A673 (cell line): ENCODE results near the gene LCN1. TPM values are rescaled to one million over a fixed set of nuclear protein-coding genes. Genes with fewer than 3 reads are reported as not detected.

Experiments used
- BruUV-seq: library from RNA; stranded (reverse); fragments of 400-500 nt; replicated peaks from 2 replicates; lab custom pipeline; 2021; lab: Mats Ljungman, UMichigan
- CTCF ChIA-PET: fragments of 300-600 bp; sonication (Branson Sonifier 250); formaldehyde crosslinking; loops from one replicate; lab custom pipeline; 2022; ENCODE audit warnings: antibody characterized with exemption; lab: Charles Lee
- POLR2A ChIA-PET: fragments of 300-600 bp; sonication (Branson Sonifier 250); formaldehyde crosslinking; loops from one replicate; lab custom pipeline; 2022; ENCODE audit warnings: antibody characterized with exemption; ENCODE audit not compliant: low non-redundant PET; lab: Charles Lee
- DNase-seq: peaks from one replicate; pipeline ENCODE4 v3.0.0-alpha.2; 2015; ENCODE audit warnings: low spot score
- H3K27ac ChIP-seq: fragments of 200-600 bp; sonication (generic); 2 replicates; pipeline ENCODE4 v1.5.1; 2016; ENCODE audit warnings: mixed run types, low read depth, mild to moderate bottlenecking, mixed read lengths, antibody characterized with exemption, low read length; ENCODE audit not compliant: poor library complexity, severe bottlenecking
- H3K27me3 ChIP-seq: fragments of 200-600 bp; sonication (generic); replicated peaks from 2 replicates; pipeline ENCODE4 v1.6.1; 2017; ENCODE audit warnings: mixed run types, low read depth, mild to moderate bottlenecking, mixed read lengths, antibody characterized with exemption, low read length; ENCODE audit not compliant: insufficient read depth, poor library complexity
- H3K36me3 ChIP-seq: fragments of 200-600 bp; sonication (generic); 2 replicates; pipeline ENCODE4 v1.6.1; 2016; ENCODE audit warnings: mixed run types, mild to moderate bottlenecking, mixed read lengths, antibody characterized with exemption, low read length; ENCODE audit not compliant: insufficient read depth, poor library complexity, severe bottlenecking
- H3K4me1 ChIP-seq: fragments of 200-600 bp; sonication (generic); 2 replicates; pipeline ENCODE4 v1.6.1; 2017; ENCODE audit warnings: mixed run types, mild to moderate bottlenecking, mixed read lengths, antibody characterized with exemption, low read length; ENCODE audit not compliant: insufficient read depth, poor library complexity, severe bottlenecking
- H3K4me3 ChIP-seq: fragments of 200-600 bp; sonication (generic); 2 replicates; pipeline ENCODE4 v1.5.1; 2016; ENCODE audit warnings: low read depth, mixed run types, mild to moderate bottlenecking, mixed read lengths, low read length; ENCODE audit not compliant: poor library complexity, severe bottlenecking
- H3K9me3 ChIP-seq: fragments of 200-600 bp; sonication (generic); 2 replicates; pipeline ENCODE4 v1.6.1; 2016; ENCODE audit warnings: mixed run types, low read depth, mild to moderate bottlenecking, mixed read lengths, antibody characterized with exemption, low read length; ENCODE audit not compliant: poor library complexity, severe bottlenecking
- EZH2 ChIP-seq: fragments of 200-600 bp; sonication (generic); IDR thresholded peaks from 2 replicates; pipeline ENCODE4 v1.6.1; 2017; ENCODE audit warnings: borderline replicate concordance, low read depth, mild to moderate bottlenecking, mixed read lengths, antibody characterized with exemption, low read length; ENCODE audit not compliant: poor library complexity, severe bottlenecking
- intact Hi-C: fragments of 100-400 bp; cut with micrococcal nuclease; formaldehyde crosslinking; loops from one replicate; pipeline ENCODE4 v1.10.0; 2022; ENCODE audit not compliant: unreplicated experiment
- total RNA-seq: library from RNA; stranded (reverse); gene quantifications from 2 replicates; pipeline ENCODE4 v1.2.3, GENCODE V29; 2021
- TF ChIP-seq, protein P1 (sequence below): fragments of 300-800, 200-600 bp; sonication (generic); conservative IDR thresholded peaks from 2 replicates; pipeline ENCODE4 v1.5.1; 2017; ENCODE audit warnings: low read depth, mild to moderate bottlenecking, antibody characterized with exemption, low read length, moderate library complexity, mixed read lengths

Gene LCN1
- total RNA-seq, 1 experiment from 2014 or later, result not detected

DNA sequence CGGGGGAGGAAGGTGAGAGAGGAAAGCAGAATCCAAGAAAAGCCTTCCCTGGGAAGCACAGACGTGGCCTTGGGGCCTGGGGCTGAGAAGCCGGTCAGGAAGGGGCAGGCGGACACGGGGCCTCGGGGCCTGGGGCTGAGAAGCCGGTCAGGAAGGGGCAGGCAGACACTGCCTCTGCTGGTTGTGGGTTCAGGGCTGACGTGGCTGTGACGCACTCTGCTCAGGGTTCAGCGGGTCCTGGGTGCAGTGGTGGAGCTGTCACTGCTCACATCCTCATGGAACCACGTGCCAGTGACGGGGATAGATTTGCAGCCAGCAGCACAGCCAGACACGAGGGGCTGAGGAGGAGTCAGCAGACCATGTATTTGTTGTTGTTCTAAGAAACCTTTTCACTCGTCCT lies 53.1 kb downstream of the LCN1 start:
- DNase-seq, result no peak
- no peak overlapping the region for H3K4me3 ChIP-seq
- H3K27me3 ChIP-seq, result peaks cover 16% of the 10 kb centered on the region
- no peak overlapping the region for H3K27ac ChIP-seq
- ChIA-PET CTCF (no interaction called here), POLR2A (no interaction called here)
- no TSS peak for BruUV-seq
- peaks cover 1% of the 10 kb centered on the region for H3K9me3 ChIP-seq
- intact Hi-C loops, result no loop called here
- no peaks in the 10 kb centered on the region for H3K4me1 ChIP-seq
- TF ChIP-seq, protein P1, sequence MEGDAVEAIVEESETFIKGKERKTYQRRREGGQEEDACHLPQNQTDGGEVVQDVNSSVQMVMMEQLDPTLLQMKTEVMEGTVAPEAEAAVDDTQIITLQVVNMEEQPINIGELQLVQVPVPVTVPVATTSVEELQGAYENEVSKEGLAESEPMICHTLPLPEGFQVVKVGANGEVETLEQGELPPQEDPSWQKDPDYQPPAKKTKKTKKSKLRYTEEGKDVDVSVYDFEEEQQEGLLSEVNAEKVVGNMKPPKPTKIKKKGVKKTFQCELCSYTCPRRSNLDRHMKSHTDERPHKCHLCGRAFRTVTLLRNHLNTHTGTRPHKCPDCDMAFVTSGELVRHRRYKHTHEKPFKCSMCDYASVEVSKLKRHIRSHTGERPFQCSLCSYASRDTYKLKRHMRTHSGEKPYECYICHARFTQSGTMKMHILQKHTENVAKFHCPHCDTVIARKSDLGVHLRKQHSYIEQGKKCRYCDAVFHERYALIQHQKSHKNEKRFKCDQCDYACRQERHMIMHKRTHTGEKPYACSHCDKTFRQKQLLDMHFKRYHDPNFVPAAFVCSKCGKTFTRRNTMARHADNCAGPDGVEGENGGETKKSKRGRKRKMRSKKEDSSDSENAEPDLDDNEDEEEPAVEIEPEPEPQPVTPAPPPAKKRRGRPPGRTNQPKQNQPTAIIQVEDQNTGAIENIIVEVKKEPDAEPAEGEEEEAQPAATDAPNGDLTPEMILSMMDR, result no peak
- no peak for TF ChIP-seq EZH2
- H3K36me3 ChIP-seq, result no peaks in the 10 kb centered on the region

DNA sequence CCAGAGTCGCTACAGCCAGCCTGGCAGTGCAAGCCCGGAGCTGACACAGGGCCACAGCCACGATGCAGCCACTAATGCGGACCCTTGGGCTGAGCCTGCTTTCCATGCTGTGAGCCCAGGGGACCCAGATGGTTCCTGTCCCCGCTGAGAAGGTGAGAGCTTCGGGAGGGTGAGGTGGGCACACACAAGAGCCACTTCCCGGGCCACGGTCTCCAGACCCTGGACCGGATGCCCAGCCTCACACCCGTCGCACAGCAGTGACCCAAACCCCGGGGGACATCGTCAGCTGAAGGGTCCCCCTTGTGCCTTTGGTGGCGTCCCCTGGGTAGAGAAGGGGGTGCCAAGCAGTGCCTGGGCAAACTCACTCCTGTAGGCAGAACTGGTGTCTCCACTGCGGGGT lies 53.7 kb downstream of the LCN1 start:
- Histone ChIP-seq H3K4me1 (no peaks in the 10 kb centered on the region), H3K27me3 (peaks cover 15% of the 10 kb centered on the region), H3K9me3 (no peaks in the 10 kb centered on the region), H3K27ac (no peak overlapping the region), H3K36me3 (no peaks in the 10 kb centered on the region), H3K4me3 (no peak overlapping the region)
- TF ChIP-seq, protein P1, result no peak
- no peak for TF ChIP-seq EZH2
- DNase-seq, result no peak
- intact Hi-C loops, result no loop called here
- BruUV-seq, result no TSS peak
- ChIA-PET CTCF (no interaction called here), POLR2A (no interaction called here)

Other genes with a start within 250 kb of the LCN1 start
- gene PPP1R26, start 41.7 kb upstream of the LCN1 start, total RNA-seq, result 7.4 and 9.6 TPM in 2 replicates
- gene MRPS2, start 20.8 kb upstream of the LCN1 start, total RNA-seq, result 83.2 and 88.8 TPM in 2 replicates
- not detected in 2 replicates for gene OBP2A, start 24.7 kb downstream of the LCN1 start, total RNA-seq
- not detected in 2 replicates for gene PAEP, start 40.3 kb downstream of the LCN1 start, total RNA-seq
- gene GLT6D1, start 118.1 kb downstream of the LCN1 start, total RNA-seq, result not detected in 2 replicates
- gene LCN9, start 141.9 kb downstream of the LCN1 start, total RNA-seq, result not detected in 2 replicates
- not detected in 2 replicates for gene SOHLH1, start 178.0 kb downstream of the LCN1 start, total RNA-seq
- gene KCNT1, start 180.7 kb downstream of the LCN1 start, total RNA-seq, result 0.31 TPM in 1 of 2 replicates, not detected in the other